Measurements from ENCODE around the gene ADGRD1. TPM values are rescaled to one million over a fixed set of nuclear protein-coding genes. Genes with fewer than 3 reads are reported as not detected.

The ADGRD1 gene
- total RNA-seq, 1 donor from 2014 or later, result 4.0 TPM

DNA sequence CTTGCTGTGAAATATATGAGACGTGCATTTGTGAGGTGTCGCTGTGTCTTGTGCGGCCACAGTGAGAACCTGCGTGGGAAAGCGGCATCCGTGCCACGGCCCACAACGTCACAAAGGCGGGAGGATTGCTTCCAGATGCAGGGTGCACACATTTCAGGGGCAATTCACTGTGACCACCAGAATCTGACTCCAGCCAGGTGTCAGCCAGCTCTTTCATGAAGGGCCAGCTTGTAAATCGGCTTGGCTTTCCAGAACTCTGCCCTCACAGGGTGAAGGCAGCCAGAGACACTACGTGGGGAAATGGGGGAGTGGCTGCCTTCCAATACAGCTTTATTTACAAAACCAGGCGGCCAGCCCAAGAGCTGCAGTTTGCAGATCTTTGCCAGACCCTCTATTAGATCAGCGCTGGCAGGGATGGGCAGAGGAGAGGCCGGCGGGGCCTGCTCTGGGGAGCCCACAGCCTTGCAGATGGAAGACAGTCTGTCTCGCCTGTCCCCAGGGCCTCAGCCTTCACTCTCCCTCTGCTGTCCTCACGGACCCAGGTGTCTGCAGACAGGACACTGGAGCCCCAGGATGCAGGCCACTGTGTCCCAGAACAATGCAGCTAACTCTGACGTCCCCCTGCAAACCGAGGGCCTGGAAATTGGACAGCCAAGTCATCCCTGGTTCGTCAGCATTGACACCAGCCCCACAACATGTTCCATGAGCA is 53.5 kb downstream of the ADGRD1 start:
- no peaks in the 10 kb centered on the region for H3K9me3 Mint-ChIP-seq (ENCODE audit: low read depth)
- TF ChIP-seq, protein P1, sequence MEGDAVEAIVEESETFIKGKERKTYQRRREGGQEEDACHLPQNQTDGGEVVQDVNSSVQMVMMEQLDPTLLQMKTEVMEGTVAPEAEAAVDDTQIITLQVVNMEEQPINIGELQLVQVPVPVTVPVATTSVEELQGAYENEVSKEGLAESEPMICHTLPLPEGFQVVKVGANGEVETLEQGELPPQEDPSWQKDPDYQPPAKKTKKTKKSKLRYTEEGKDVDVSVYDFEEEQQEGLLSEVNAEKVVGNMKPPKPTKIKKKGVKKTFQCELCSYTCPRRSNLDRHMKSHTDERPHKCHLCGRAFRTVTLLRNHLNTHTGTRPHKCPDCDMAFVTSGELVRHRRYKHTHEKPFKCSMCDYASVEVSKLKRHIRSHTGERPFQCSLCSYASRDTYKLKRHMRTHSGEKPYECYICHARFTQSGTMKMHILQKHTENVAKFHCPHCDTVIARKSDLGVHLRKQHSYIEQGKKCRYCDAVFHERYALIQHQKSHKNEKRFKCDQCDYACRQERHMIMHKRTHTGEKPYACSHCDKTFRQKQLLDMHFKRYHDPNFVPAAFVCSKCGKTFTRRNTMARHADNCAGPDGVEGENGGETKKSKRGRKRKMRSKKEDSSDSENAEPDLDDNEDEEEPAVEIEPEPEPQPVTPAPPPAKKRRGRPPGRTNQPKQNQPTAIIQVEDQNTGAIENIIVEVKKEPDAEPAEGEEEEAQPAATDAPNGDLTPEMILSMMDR (IDR thresholded peaks at IDR 0.05; ENCODE audit: unreplicated experiment), result no peak
- no peak overlapping the region for H3K27ac Mint-ChIP-seq
- no peaks in the 10 kb centered on the region for H3K36me3 Mint-ChIP-seq (ENCODE audit: insufficient read depth)
- H3K27me3 Mint-ChIP-seq, result peaks cover 10% of the 10 kb centered on the region
- DNase-seq (ENCODE audit: low spot score, unreplicated experiment), result no peak
- H3K4me3 Mint-ChIP-seq (ENCODE audit: low read depth), result no peak overlapping the region
- peaks cover 19% of the 10 kb centered on the region for H3K4me1 Mint-ChIP-seq (ENCODE audit: low read depth)

DNA sequence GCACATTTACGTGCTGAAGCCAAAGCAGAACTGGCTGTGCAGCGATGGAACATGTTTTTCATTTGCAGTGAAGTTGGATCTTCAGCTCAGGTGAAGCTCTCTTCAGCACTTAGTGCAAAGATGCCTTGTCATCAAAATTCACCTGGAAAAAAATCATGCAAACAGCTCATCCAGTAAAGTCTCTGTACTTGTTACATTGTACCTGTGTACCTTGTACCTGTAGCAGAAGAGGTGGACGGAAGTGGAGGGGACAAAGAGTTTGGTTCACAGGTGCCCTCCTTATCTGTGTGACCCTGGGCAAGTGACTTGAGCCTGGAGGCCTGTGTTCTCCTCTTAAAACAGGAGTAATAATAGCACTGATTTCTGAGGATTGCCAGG is 54.0 kb downstream of the ADGRD1 start:
- DNase-seq (ENCODE audit: low spot score, unreplicated experiment), result no peak

DNA sequence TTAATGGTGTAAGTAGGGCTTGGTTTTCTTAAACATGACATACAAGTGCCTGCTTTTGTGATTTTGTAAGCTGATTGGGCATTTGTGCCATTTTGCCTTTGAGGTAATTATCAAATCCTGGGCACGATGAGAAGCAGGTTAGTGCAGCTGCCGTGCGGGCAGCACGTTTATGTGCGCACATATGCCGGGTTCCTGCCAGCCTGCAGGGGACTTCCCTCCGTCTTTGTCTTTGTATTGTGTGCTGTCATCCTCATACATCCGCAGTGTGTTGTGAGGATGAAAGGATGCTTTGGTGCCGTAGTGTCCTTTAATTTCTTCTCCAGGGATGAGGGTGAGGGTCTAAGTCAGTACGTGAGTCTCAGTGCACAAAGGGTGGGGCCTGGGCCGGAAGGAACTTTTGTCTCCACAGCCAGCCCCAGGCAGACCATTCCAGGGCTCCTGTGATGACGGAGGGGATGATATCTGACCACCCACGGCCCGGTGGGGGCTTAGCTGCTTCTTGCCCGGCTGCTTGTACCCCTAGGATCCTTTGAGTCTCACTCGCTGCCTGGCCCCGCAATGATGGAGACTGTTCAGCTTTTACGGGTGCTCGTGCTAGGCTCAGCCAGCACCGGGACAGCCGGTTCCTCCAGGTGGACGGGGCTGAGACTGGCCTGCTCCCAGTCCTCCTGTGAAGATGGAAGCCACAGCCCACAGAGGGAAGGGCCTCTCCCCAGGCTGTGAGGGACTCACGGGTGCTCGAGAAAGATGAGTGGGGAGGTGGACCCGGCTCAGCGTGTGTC is 54.6 kb downstream of the ADGRD1 start:
- no peaks in the 10 kb centered on the region for H3K9me3 Mint-ChIP-seq (ENCODE audit: low read depth)
- peaks cover 22% of the 10 kb centered on the region for H3K4me1 Mint-ChIP-seq (ENCODE audit: low read depth)
- peaks cover 10% of the 10 kb centered on the region for H3K27me3 Mint-ChIP-seq
- peaks cover 1% of the 10 kb centered on the region for H3K36me3 Mint-ChIP-seq (ENCODE audit: insufficient read depth)
- TF ChIP-seq, protein P1 (IDR thresholded peaks at IDR 0.05; ENCODE audit: unreplicated experiment), result no peak
- DNase-seq (ENCODE audit: low spot score, unreplicated experiment), result no peak
- H3K27ac Mint-ChIP-seq, result no peak overlapping the region
- H3K4me3 Mint-ChIP-seq (ENCODE audit: low read depth), result no peak overlapping the region

More for the DNA sequence above, 54.0 kb downstream of the ADGRD1 start:
- TF ChIP-seq, protein P1 (IDR thresholded peaks at IDR 0.05; ENCODE audit: unreplicated experiment), result no peak
- peaks cover 10% of the 10 kb centered on the region for H3K27me3 Mint-ChIP-seq
- H3K9me3 Mint-ChIP-seq (ENCODE audit: low read depth), result no peaks in the 10 kb centered on the region
- H3K4me1 Mint-ChIP-seq (ENCODE audit: low read depth), result peaks cover 22% of the 10 kb centered on the region
- no peak overlapping the region for H3K27ac Mint-ChIP-seq
- peaks cover 1% of the 10 kb centered on the region for H3K36me3 Mint-ChIP-seq (ENCODE audit: insufficient read depth)
- no peak overlapping the region for H3K4me3 Mint-ChIP-seq (ENCODE audit: low read depth)

DNA sequence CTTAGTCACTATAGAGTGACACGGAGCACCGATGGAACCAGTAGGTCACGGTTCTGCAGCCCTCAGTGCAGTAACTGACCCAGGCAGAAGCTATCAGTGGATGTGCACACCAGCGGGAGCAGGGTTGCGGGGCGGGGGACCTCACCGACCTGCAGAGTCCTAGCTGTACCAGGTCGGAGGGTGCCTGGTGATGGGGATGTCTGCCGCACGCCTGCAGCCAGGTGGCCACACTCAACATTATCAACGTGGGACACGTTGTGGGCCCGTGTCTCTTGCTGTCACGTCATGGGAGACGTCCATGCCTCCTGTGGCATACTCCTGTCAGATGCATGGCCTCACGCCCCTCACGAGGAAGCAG is 55.2 kb downstream of the ADGRD1 start:
- TF ChIP-seq, protein P1 (IDR thresholded peaks at IDR 0.05; ENCODE audit: unreplicated experiment), result no peak
- Mint-ChIP-seq H3K4me3 (ENCODE audit: low read depth) (no peak overlapping the region), H3K4me1 (ENCODE audit: low read depth) (peaks cover 22% of the 10 kb centered on the region), H3K27ac (no peak overlapping the region), H3K36me3 (ENCODE audit: insufficient read depth) (peaks cover 1% of the 10 kb centered on the region), H3K9me3 (ENCODE audit: low read depth) (no peaks in the 10 kb centered on the region), H3K27me3 (peaks cover 10% of the 10 kb centered on the region)
- DNase-seq (ENCODE audit: low spot score, unreplicated experiment), result no peak

DNA sequence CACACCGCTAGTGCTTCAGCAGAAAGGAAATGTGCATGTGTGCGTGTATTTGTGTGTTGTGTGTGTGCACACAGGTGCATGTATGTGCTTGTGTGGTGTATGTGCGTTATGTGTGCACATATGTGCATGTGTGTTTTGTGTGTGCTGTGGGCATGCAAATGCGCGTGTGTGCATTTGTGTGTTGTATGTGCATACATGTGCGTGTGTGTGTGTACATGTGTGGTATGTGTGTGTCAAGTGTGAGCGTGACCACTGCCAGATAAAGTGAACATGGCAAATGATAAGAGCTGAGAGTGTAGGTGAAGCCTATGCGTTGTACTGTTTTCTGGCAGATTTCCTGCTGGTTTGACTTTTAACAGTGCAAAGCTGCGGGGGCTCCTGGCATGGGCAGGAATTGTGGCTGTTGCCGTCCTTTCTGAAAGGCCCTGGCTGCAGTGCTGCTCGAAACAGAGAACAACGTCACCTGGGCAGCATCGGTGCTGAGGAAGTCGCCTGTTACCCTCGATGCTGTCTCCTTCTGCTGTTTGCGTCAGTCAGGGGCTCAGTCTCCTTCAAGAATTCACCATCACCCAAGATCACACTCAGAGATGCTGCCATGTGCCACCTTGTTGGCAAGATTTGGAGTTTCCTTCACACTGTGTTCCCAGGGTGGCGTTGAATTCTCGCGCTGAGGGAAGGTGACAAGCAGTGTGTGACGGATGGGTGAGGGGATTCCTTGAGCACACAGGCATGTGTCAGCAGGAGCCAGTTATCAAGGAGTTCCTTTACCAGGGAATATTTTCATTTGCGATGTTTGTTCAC is 56.1 kb downstream of the ADGRD1 start:
- no peak overlapping the region for H3K4me3 Mint-ChIP-seq (ENCODE audit: low read depth)
- peaks cover 10% of the 10 kb centered on the region for H3K27me3 Mint-ChIP-seq
- H3K27ac Mint-ChIP-seq, result no peak overlapping the region
- DNase-seq (ENCODE audit: low spot score, unreplicated experiment), result no peak
- TF ChIP-seq, protein P1 (IDR thresholded peaks at IDR 0.05; ENCODE audit: unreplicated experiment), result no peak
- peaks cover 1% of the 10 kb centered on the region for H3K36me3 Mint-ChIP-seq (ENCODE audit: insufficient read depth)
- H3K4me1 Mint-ChIP-seq (ENCODE audit: low read depth), result peaks cover 22% of the 10 kb centered on the region
- H3K9me3 Mint-ChIP-seq (ENCODE audit: low read depth), result no peaks in the 10 kb centered on the region
